ENCODE measurements around the gene POLG.

GRCh38 chr15:89309993-89310392, 24.6 kb downstream of the POLG start:
- no peak for TF ChIP-seq MXI1 (IDR thresholded peaks at IDR 0.05; ENCODE audit: borderline replicate concordance, low read depth, low read length)
- no peak for TF ChIP-seq ZNF660 (CRISPR knock-in tag; IDR thresholded peaks at IDR 0.05; ENCODE audit: borderline replicate concordance, low read depth)
- TF ChIP-seq ZFP36 (IDR thresholded peaks at IDR 0.05; ENCODE audit: borderline replicate concordance, low read depth, low read length, partially characterized antibody): no peak
- no peak for TF ChIP-seq ZNF740 (CRISPR knock-in tag; IDR thresholded peaks at IDR 0.05)
- no peak for TF ChIP-seq PBX3 (CRISPR knock-in tag; IDR thresholded peaks at IDR 0.05; ENCODE audit: borderline replicate concordance)
- TF ChIP-seq EED (CRISPR knock-in tag; IDR thresholded peaks at IDR 0.05): no peak

Measured in HepG2 (cell line).